WTC11 (cell line): ENCODE measurements around the gene CNN1. TPM values are rescaled to one million over a fixed set of nuclear protein-coding genes. Genes with fewer than 3 reads are reported as not detected.

Source experiments
- ATAC-seq: fragments of 200-7000 bp; cut with Tn5 transposase; 2 replicates; pipeline ENCODE4 v1.10.0; 2021; ENCODE audit warnings: mild to moderate bottlenecking, moderate library complexity
- CTCF ChIA-PET: fragments of 300-600 bp; sonication (Branson Sonifier 250); formaldehyde crosslinking; loops from one replicate; lab custom pipeline; 2021; ENCODE audit warnings: antibody characterized with exemption; lab: Charles Lee
- POLR2A ChIA-PET: fragments of 350-600 bp; sonication (Branson Sonifier 250); formaldehyde crosslinking; loops from one replicate; lab custom pipeline; 2021; ENCODE audit warnings: antibody characterized with exemption; lab: Charles Lee
- DNase-seq: peaks from one replicate; pipeline ENCODE4 v3.0.0; 2021; ENCODE audit warnings: low spot score
- H3K27ac Mint-ChIP-seq: 2 replicates; pipeline ENCODE4 v1.8.0; 2021; ENCODE audit warnings: mixed read lengths
- H3K27me3 Mint-ChIP-seq: 2 replicates; pipeline ENCODE4 v1.8.0; 2021; ENCODE audit warnings: low read depth, mild to moderate bottlenecking, moderate library complexity, mixed read lengths
- H3K36me3 Mint-ChIP-seq: 2 replicates; pipeline ENCODE4 v1.8.0; 2021; ENCODE audit warnings: mixed read lengths
- H3K4me1 Mint-ChIP-seq: 2 replicates; pipeline ENCODE4 v1.8.0; 2022; ENCODE audit warnings: mixed read lengths
- H3K4me3 Mint-ChIP-seq: 2 replicates; pipeline ENCODE4 v1.8.0; 2021; ENCODE audit warnings: mild to moderate bottlenecking, moderate library complexity, mixed read lengths
- H3K9me3 Mint-ChIP-seq: 2 replicates; pipeline ENCODE4 v1.8.0; 2021; ENCODE audit warnings: mixed read lengths
- ATF1 ChIP-seq: sonication (generic); formaldehyde crosslinking; IDR thresholded peaks from 2 replicates; pipeline ENCODE4 v1.8.1; 2023; ENCODE audit warnings: mild to moderate bottlenecking, moderate library complexity, missing genetic modification reagents
- CREB1 ChIP-seq: sonication (generic); formaldehyde crosslinking; IDR thresholded peaks from 2 replicates; pipeline ENCODE4 v1.8.0; 2023; ENCODE audit warnings: mild to moderate bottlenecking, missing genetic modification reagents
- ELF4 ChIP-seq: sonication (generic); formaldehyde crosslinking; IDR thresholded peaks from 2 replicates; pipeline ENCODE4 v1.8.1; 2022; ENCODE audit warnings: low read depth, mild to moderate bottlenecking, moderate library complexity, missing genetic modification reagents
- EMX1 ChIP-seq: fragments of 250-450 bp; sonication (Bioruptor Pico); IDR thresholded peaks from 2 replicates; pipeline ENCODE4 v1.8.0; 2021; ENCODE audit warnings: mild to moderate bottlenecking
- ETV6 ChIP-seq: sonication (generic); formaldehyde crosslinking; IDR thresholded peaks from 2 replicates; pipeline ENCODE4 v1.8.1; 2022; ENCODE audit warnings: mild to moderate bottlenecking, missing genetic modification reagents
- JAZF1 ChIP-seq: fragments of 250-450 bp; sonication (Bioruptor Pico); IDR thresholded peaks from 2 replicates; pipeline ENCODE4 v1.9.0; 2021; ENCODE audit warnings: moderate library complexity, mild to moderate bottlenecking, inconsistent platforms
- JUN ChIP-seq: sonication (generic); formaldehyde crosslinking; IDR thresholded peaks from 2 replicates; pipeline ENCODE4 v1.8.0; 2023; ENCODE audit warnings: mild to moderate bottlenecking, missing genetic modification reagents
- MXD4 ChIP-seq: fragments of 250-450 bp; sonication (Bioruptor Pico); IDR thresholded peaks from 2 replicates; pipeline ENCODE4 v1.8.0; 2021; ENCODE audit warnings: mild to moderate bottlenecking, moderate library complexity, borderline replicate concordance
- NFATC4 ChIP-seq: fragments of 250-450 bp; sonication (Bioruptor Pico); IDR thresholded peaks from 2 replicates; pipeline ENCODE4 v1.9.0; 2021; ENCODE audit warnings: mild to moderate bottlenecking
- NFYB ChIP-seq: sonication (generic); formaldehyde crosslinking; conservative IDR thresholded peaks from 2 replicates; pipeline ENCODE4 v1.8.0; 2022; ENCODE audit warnings: low read depth, missing genetic modification reagents
- NR1H2 ChIP-seq: sonication (generic); formaldehyde crosslinking; IDR thresholded peaks from 2 replicates; pipeline ENCODE4 v1.9.0; 2021; ENCODE audit warnings: mild to moderate bottlenecking, moderate library complexity, missing genetic modification reagents
- RELA ChIP-seq: sonication (generic); formaldehyde crosslinking; IDR thresholded peaks from 2 replicates; pipeline ENCODE4 v1.8.1; 2022; ENCODE audit warnings: missing genetic modification reagents, mild to moderate bottlenecking, borderline replicate concordance
- SMAD4 ChIP-seq: sonication (generic); formaldehyde crosslinking; IDR thresholded peaks from 2 replicates; pipeline ENCODE4 v1.8.0; 2022; ENCODE audit warnings: mild to moderate bottlenecking, missing genetic modification reagents
- SOX15 ChIP-seq: fragments of 250-450 bp; sonication (Bioruptor Pico); IDR thresholded peaks from 2 replicates; pipeline ENCODE4 v1.9.0; 2021; ENCODE audit warnings: mild to moderate bottlenecking
- TEAD4 ChIP-seq: sonication (generic); formaldehyde crosslinking; IDR thresholded peaks from 2 replicates; pipeline ENCODE4 v1.8.0; 2022; ENCODE audit warnings: mild to moderate bottlenecking, missing genetic modification reagents
- ZBTB21 ChIP-seq: sonication (generic); formaldehyde crosslinking; IDR thresholded peaks from 2 replicates; pipeline ENCODE4 v1.8.1; 2023; ENCODE audit warnings: mild to moderate bottlenecking, missing genetic modification reagents, borderline replicate concordance
- ZNF138 ChIP-seq: sonication (generic); formaldehyde crosslinking; conservative IDR thresholded peaks from 2 replicates; pipeline ENCODE4 v1.8.1; 2022; ENCODE audit warnings: mild to moderate bottlenecking, moderate library complexity, missing genetic modification reagents
- ZNF232 ChIP-seq: sonication (generic); formaldehyde crosslinking; IDR thresholded peaks from 2 replicates; pipeline ENCODE4 v1.8.0; 2022; ENCODE audit warnings: mild to moderate bottlenecking, missing genetic modification reagents
- ZNF396 ChIP-seq: fragments of 250-450 bp; sonication (Bioruptor Pico); IDR thresholded peaks from 2 replicates; pipeline ENCODE4 v1.8.0; 2021; ENCODE audit warnings: mild to moderate bottlenecking, moderate library complexity, borderline replicate concordance
- total RNA-seq: library from RNA; stranded (reverse); gene quantifications from 3 replicates; pipeline ENCODE4 v1.2.3, GENCODE V29; 2021
- TF ChIP-seq, protein P1 (sequence below): sonication (generic); formaldehyde crosslinking; IDR thresholded peaks from 2 replicates; pipeline ENCODE4 v1.8.1; 2023; ENCODE audit warnings: mild to moderate bottlenecking, moderate library complexity, missing genetic modification reagents
- TF ChIP-seq, protein P2 (sequence below): sonication (generic); formaldehyde crosslinking; conservative IDR thresholded peaks from 2 replicates; pipeline ENCODE4 v1.8.1; 2023; ENCODE audit warnings: mild to moderate bottlenecking, low read depth, missing genetic modification reagents, moderate library complexity
- TF ChIP-seq, protein P3 (sequence below): sonication (generic); formaldehyde crosslinking; IDR thresholded peaks from 2 replicates; pipeline ENCODE4 v1.8.1; 2023; ENCODE audit warnings: mild to moderate bottlenecking, missing genetic modification reagents
- TF ChIP-seq, protein P4 (sequence below): fragments of 250-450 bp; sonication (Bioruptor Pico); conservative IDR thresholded peaks from 2 replicates; pipeline ENCODE4 v1.9.0; 2021; ENCODE audit warnings: mild to moderate bottlenecking

CNN1 gene
- total RNA-seq, 1 experiment from 2014 or later, result 16.0 TPM

DNA sequence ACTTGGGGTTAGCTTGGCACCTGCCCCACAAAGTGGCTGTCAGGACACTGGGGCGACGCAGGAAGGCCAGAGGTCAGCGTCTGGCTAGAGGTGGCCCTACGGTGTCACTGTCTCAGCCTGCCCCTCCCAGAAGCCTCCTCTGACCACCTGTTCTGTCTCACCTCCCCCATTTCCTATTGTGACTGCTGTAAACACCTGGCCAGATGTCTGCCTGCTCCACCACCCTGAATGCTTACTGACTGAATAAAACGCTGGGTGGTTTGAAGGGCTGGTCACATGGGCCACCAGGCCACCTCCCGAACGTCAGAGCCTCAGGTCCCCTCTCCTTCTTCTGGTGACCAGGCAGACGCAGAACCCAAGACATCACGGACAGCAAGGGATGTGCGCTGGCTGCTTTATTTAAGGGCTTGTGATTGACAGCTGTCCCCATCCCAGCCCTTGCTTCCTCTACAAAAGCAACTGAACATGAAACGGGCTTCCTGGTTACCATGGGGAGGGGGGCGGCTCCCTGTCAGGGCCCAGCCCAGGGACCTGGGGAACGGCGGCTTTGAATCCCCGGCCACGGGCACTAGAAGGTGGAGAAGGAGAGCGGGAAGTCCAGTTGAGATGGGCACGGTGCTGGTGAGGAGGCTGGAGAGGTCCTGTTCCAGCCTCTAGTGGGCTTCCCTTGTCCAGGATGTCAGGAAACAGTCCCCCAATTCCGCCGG lies 14.2 kb downstream of the CNN1 start (continued):
- TF ChIP-seq, protein P1, sequence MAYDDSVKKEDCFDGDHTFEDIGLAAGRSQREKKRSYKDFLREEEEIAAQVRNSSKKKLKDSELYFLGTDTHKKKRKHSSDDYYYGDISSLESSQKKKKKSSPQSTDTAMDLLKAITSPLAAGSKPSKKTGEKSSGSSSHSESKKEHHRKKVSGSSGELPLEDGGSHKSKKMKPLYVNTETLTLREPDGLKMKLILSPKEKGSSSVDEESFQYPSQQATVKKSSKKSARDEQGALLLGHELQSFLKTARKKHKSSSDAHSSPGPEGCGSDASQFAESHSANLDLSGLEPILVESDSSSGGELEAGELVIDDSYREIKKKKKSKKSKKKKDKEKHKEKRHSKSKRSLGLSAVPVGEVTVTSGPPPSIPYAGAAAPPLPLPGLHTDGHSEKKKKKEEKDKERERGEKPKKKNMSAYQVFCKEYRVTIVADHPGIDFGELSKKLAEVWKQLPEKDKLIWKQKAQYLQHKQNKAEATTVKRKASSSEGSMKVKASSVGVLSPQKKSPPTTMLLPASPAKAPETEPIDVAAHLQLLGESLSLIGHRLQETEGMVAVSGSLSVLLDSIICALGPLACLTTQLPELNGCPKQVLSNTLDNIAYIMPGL (CRISPR knock-in tag), result no peak
- no peak for TF ChIP-seq EMX1 (CRISPR knock-in tag)
- TF ChIP-seq JUN (CRISPR knock-in tag), result no peak
- no peak for TF ChIP-seq SOX15 (CRISPR knock-in tag)
- TF ChIP-seq SMAD4, result no peak
- TF ChIP-seq, protein P2, sequence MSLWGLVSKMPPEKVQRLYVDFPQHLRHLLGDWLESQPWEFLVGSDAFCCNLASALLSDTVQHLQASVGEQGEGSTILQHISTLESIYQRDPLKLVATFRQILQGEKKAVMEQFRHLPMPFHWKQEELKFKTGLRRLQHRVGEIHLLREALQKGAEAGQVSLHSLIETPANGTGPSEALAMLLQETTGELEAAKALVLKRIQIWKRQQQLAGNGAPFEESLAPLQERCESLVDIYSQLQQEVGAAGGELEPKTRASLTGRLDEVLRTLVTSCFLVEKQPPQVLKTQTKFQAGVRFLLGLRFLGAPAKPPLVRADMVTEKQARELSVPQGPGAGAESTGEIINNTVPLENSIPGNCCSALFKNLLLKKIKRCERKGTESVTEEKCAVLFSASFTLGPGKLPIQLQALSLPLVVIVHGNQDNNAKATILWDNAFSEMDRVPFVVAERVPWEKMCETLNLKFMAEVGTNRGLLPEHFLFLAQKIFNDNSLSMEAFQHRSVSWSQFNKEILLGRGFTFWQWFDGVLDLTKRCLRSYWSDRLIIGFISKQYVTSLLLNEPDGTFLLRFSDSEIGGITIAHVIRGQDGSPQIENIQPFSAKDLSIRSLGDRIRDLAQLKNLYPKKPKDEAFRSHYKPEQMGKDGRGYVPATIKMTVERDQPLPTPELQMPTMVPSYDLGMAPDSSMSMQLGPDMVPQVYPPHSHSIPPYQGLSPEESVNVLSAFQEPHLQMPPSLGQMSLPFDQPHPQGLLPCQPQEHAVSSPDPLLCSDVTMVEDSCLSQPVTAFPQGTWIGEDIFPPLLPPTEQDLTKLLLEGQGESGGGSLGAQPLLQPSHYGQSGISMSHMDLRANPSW (CRISPR knock-in tag), result no peak
- TF ChIP-seq ETV6 (CRISPR knock-in tag), result no peak
- TF ChIP-seq ZNF138 (CRISPR knock-in tag), result no peak

DNA sequence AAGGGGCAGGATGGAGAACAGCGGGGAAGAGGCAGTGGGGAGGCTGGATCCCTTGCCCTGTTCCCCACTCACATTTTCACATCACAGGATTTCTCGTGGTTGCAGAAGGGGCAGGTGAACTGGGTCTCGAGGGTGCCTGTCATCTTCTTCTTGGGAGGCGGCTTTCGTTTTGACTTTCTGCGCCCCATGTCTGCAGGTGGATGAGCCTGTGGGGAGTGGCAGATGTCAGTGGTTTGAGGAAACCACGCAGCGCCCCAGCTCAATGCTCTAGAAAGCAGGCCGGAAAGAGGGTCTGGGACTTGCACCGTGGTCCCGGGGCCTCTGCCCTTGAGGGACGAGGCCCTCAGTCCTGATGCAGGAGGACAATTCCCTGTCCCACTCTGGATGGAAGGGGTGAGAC lies 15.5 kb downstream of the CNN1 start:
- no peaks in the 10 kb centered on the region for H3K9me3 Mint-ChIP-seq
- ATAC-seq (no peak), DNase-seq (no peak)
- TF ChIP-seq MXD4 (CRISPR knock-in tag) (no peak), TEAD4 (CRISPR knock-in tag) (no peak), SOX15 (CRISPR knock-in tag) (no peak), NR1H2 (no peak), ATF1 (CRISPR knock-in tag) (no peak), ZNF232 (no peak), ZNF396 (CRISPR knock-in tag) (no peak), ELF4 (CRISPR knock-in tag) (no peak), CREB1 (CRISPR knock-in tag) (no peak), ZBTB21 (CRISPR knock-in tag) (no peak), NFYB (CRISPR knock-in tag) (no peak), RELA (no peak), JAZF1 (CRISPR knock-in tag) (no peak), NFATC4 (CRISPR knock-in tag) (no peak)
- TF ChIP-seq, protein P3, sequence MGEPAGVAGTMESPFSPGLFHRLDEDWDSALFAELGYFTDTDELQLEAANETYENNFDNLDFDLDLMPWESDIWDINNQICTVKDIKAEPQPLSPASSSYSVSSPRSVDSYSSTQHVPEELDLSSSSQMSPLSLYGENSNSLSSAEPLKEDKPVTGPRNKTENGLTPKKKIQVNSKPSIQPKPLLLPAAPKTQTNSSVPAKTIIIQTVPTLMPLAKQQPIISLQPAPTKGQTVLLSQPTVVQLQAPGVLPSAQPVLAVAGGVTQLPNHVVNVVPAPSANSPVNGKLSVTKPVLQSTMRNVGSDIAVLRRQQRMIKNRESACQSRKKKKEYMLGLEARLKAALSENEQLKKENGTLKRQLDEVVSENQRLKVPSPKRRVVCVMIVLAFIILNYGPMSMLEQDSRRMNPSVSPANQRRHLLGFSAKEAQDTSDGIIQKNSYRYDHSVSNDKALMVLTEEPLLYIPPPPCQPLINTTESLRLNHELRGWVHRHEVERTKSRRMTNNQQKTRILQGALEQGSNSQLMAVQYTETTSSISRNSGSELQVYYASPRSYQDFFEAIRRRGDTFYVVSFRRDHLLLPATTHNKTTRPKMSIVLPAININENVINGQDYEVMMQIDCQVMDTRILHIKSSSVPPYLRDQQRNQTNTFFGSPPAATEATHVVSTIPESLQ (CRISPR knock-in tag), result no peak
- TF ChIP-seq, protein P4, sequence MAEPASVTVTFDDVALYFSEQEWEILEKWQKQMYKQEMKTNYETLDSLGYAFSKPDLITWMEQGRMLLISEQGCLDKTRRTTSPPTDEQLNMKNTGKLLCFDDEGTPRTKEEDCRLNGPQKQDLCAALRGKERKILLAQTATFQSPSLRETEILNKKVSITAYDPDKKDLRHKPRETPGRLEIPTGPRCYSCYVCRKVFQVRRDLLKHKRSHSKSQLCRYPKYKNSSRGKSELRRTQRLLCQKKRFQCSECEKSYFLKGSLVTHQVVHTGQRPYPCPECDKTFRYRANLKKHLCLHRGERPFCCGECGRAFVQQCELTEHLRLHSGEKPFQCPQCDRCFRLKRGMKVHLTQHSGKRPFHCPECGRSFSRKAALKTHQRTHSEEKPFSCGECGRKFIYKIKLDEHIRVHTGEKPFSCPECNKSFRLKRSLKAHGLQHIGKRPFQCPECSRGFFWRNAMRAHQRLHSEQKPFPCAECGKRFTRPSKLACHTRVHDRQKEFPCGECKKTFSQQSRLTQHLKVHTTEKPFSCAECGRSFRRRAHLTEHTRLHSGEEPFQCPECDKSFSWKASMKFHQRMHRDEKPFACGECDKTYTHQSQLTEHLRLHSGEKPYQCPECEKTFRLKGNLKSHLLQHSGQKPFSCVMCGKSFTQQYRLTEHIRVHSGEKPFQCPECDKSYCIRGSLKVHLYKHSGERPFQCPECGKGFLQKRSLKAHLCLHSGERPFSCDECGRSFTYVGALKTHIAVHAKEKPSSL, result no peak
- H3K27me3 Mint-ChIP-seq, result peaks cover 2% of the 10 kb centered on the region; the same call in 1 of the 2 replicates
- no peak overlapping the region for H3K27ac Mint-ChIP-seq
- H3K36me3 Mint-ChIP-seq, result peaks cover 13% of the 10 kb centered on the region
- CTCF ChIA-PET, result no interaction called here
- peaks cover 6% of the 10 kb centered on the region for H3K4me1 Mint-ChIP-seq
- POLR2A ChIA-PET, result no interaction called here
- H3K4me3 Mint-ChIP-seq, result no peak overlapping the region
